KMS-11 (cell line): ENCODE data around the gene GFRA4.

Source experiments
- H2AFZ ChIP-seq: fragments of 200-600 bp; sonication (generic); 2 replicates; pipeline ENCODE4 v1.6.1; 2016; ENCODE audit warnings: antibody characterized with exemption, mixed run types, low read depth
- H3K27ac ChIP-seq: fragments of 200-600 bp; sonication (generic); 2 replicates; pipeline ENCODE4 v1.6.1; 2016; ENCODE audit warnings: mild to moderate bottlenecking, mixed run types
- H3K27me3 ChIP-seq: fragments of 200-600 bp; sonication (generic); 2 replicates; pipeline ENCODE4 v1.6.1; 2017; ENCODE audit warnings: mild to moderate bottlenecking, low read depth, mixed run types, moderate library complexity; ENCODE audit not compliant: insufficient read depth
- H3K36me3 ChIP-seq: fragments of 200-600 bp; sonication (generic); 2 replicates; pipeline ENCODE4 v1.6.1; 2017; ENCODE audit warnings: mild to moderate bottlenecking, mixed run types; ENCODE audit not compliant: insufficient read depth
- H3K4me1 ChIP-seq: fragments of 200-600 bp; sonication (generic); 2 replicates; pipeline ENCODE4 v1.6.1; 2016; ENCODE audit warnings: mild to moderate bottlenecking, low read depth, mixed run types; ENCODE audit not compliant: poor library complexity, severe bottlenecking
- H3K4me2 ChIP-seq: fragments of 200-600 bp; sonication (generic); 2 replicates; pipeline ENCODE4 v1.7.0; 2016; ENCODE audit warnings: mild to moderate bottlenecking, mixed run types
- H3K4me3 ChIP-seq: fragments of 200-600 bp; sonication (generic); IDR thresholded peaks from 2 replicates; pipeline ENCODE4 v1.6.1; 2017; ENCODE audit warnings: low read depth, low read length, mixed read lengths; ENCODE audit not compliant: insufficient read depth
- H3K79me2 ChIP-seq: fragments of 200-600 bp; sonication (generic); 2 replicates; pipeline ENCODE4 v1.6.1; 2016; ENCODE audit warnings: low read depth, mixed run types; ENCODE audit not compliant: insufficient read depth
- H3K9ac ChIP-seq: fragments of 200-600 bp; sonication (generic); 2 replicates; pipeline ENCODE4 v1.6.1; 2016; ENCODE audit warnings: mild to moderate bottlenecking, mixed run types
- H4K20me1 ChIP-seq: fragments of 200-600 bp; sonication (generic); 2 replicates; pipeline ENCODE4 v1.6.1; 2016; ENCODE audit warnings: mild to moderate bottlenecking, mixed run types; ENCODE audit not compliant: insufficient read depth
- CTCF ChIP-seq: fragments of 200-600 bp; sonication (generic); conservative IDR thresholded peaks from 2 replicates; pipeline ENCODE4 v1.6.1; 2017; ENCODE audit warnings: low read depth, mild to moderate bottlenecking, antibody characterized with exemption, low read length, moderate library complexity, mixed read lengths

GFRA4 gene

GRCh38 chr20:3686421-3686820 is 23.2 kb upstream of the GFRA4 start:
- Histone ChIP-seq H3K4me2 (no peak overlapping the region), H3K79me2 (no peaks in the 10 kb centered on the region), H3K27ac (no peak overlapping the region), H3K4me1 (no peaks in the 10 kb centered on the region), H3K27me3 (no peaks in the 10 kb centered on the region), H3K9ac (no peak overlapping the region), H3K36me3 (no peaks in the 10 kb centered on the region), H4K20me1 (no peaks in the 10 kb centered on the region), H2AFZ (no peak overlapping the region), H3K4me3 (no peak overlapping the region)
- TF ChIP-seq CTCF = no peak

- Histone ChIP-seq H3K4me1 (no peaks in the 10 kb centered on the region), H2AFZ (no peak overlapping the region), H3K4me3 (no peak overlapping the region), H3K36me3 (no peaks in the 10 kb centered on the region), H3K4me2 (no peak overlapping the region), H3K27me3 (no peaks in the 10 kb centered on the region), H4K20me1 (no peaks in the 10 kb centered on the region), H3K27ac (no peak overlapping the region), H3K79me2 (no peaks in the 10 kb centered on the region), H3K9ac (no peak overlapping the region)
- no peak for TF ChIP-seq CTCF
Observed at GRCh38 chr20:3685341-3685740, 22.1 kb upstream of the GFRA4 start.

- no peak for TF ChIP-seq CTCF
- H4K20me1 ChIP-seq = no peaks in the 10 kb centered on the region
- H3K4me1 ChIP-seq = no peaks in the 10 kb centered on the region
- no peak within 1 kb of the TSS for H2AFZ ChIP-seq
- H3K4me2 ChIP-seq = no peak within 1 kb of the TSS
- no peaks in the 10 kb centered on the region for H3K27me3 ChIP-seq
- H3K4me3 ChIP-seq = no peak within 1 kb of the TSS
- no peak within 1 kb of the TSS for H3K9ac ChIP-seq
- H3K79me2 ChIP-seq = no peaks in the 10 kb centered on the region
- H3K27ac ChIP-seq = no peak within 1 kb of the TSS
- no peaks in the 10 kb centered on the region for H3K36me3 ChIP-seq
Observed at GRCh38 chr20:3681931-3682781, 19.0 kb upstream of the GFRA4 start, which contains the start of gene ADAM33. Gene ADAM33, minus strand, starts transcription at chr20:3682010. Its CDS starts 6 bp downstream, at chr20:3682004.

- no peak overlapping the region for H3K4me3 ChIP-seq
- H4K20me1 ChIP-seq = no peaks in the 10 kb centered on the region
- no peak overlapping the region for H3K27ac ChIP-seq
- H3K4me2 ChIP-seq = no peak overlapping the region
- H3K4me1 ChIP-seq = no peaks in the 10 kb centered on the region
- no peak for TF ChIP-seq CTCF
- no peak overlapping the region for H3K9ac ChIP-seq
- no peak overlapping the region for H2AFZ ChIP-seq
- no peaks in the 10 kb centered on the region for H3K79me2 ChIP-seq
- no peaks in the 10 kb centered on the region for H3K36me3 ChIP-seq
- H3K27me3 ChIP-seq = peaks cover under 1% of the 10 kb centered on the region; the same call in 1 of the 2 replicates
Observed at GRCh38 chr20:3681352-3681930, 18.2 kb upstream of the GFRA4 start.
